Urinary bladder (tissue), 4 donors: Measurements from ENCODE around the gene KLHL22. TPM values are rescaled to one million over a fixed set of nuclear protein-coding genes. Genes with fewer than 3 reads are reported as not detected.
"Not testable (repeated sequence)": the region's sequence is repeated elsewhere in the genome, so short reads cannot be mapped to it uniquely, and the experiment has no call there.

Experiments
- DNase-seq: peaks from one replicate; pipeline ENCODE4 v3.0.0-alpha.2; 2015; ENCODE audit errors: extremely low spot score
- H3K27ac ChIP-seq: one replicate; pipeline ENCODE4 v1.5.1; 2013; ENCODE audit warnings: low read depth, mild to moderate bottlenecking, moderate library complexity
- H3K36me3 ChIP-seq: one replicate; pipeline ENCODE4 v1.6.1; 2013; ENCODE audit warnings: mild to moderate bottlenecking, moderate library complexity; ENCODE audit not compliant: insufficient read depth
- H3K4me1 ChIP-seq: one replicate; pipeline ENCODE4 v1.6.1; 2013; ENCODE audit warnings: mild to moderate bottlenecking, moderate library complexity; ENCODE audit not compliant: insufficient read depth
- H3K4me3 ChIP-seq: one replicate; pipeline ENCODE4 v1.5.1; 2013; ENCODE audit warnings: low read depth, low read length
- WGBS: extraction: QIAGEN DNeasy Blood & Tissue Kit; methylation state at CpG from one replicate; pipeline ENCODE4 v1.1.7; 2013; 5-methylcytosine and 5-hydroxymethylcytosine counted together
- polyA plus RNA-seq: library from polyadenylated mRNA; stranded (reverse); fragments of 200-250 nt; gene quantifications from one replicate; pipeline ENCODE4 v1.2.3, GENCODE V29; 2013
- total RNA-seq: library from RNA; depleted of rRNA; stranded (reverse); fragments of >200 nt; gene quantifications from one replicate; pipeline ENCODE4 v1.2.3, GENCODE V29; 2014
- donor health status: healthy with polysubstance abuse.
- donor health status: healthy.

The KLHL22 gene
- total and polyA plus RNA-seq, 2 donors: 26.3 to 36.7 TPM

DNA sequence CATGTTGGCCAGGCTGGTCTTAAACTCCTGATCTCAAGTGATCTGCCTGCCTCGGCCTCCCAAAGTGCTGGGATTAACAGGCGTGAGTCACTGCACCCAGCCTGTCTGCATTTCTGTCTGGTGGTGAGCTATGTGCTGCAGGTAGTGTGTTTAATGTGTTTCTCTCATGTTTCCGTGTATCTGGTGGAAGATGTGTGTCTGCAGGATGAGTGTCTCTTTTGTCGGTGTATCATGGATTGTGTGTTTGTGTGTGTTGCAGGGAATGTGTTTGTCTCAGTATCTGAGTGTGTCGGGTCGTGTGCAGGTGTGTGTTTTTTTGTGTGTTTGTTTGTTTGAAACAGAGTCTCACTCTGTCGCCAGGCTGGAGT, 74.1 kb downstream of the KLHL22 start:
- no peak overlapping the region for H3K4me3 ChIP-seq
- peaks cover 2% of the 10 kb centered on the region for H3K4me1 ChIP-seq
- WGBS: 88% methylated on average over 7 of the region's 7 CpGs
- no peak overlapping the region for H3K27ac ChIP-seq
- no peaks in the 10 kb centered on the region for H3K36me3 ChIP-seq
- no peak for DNase-seq

DNA sequence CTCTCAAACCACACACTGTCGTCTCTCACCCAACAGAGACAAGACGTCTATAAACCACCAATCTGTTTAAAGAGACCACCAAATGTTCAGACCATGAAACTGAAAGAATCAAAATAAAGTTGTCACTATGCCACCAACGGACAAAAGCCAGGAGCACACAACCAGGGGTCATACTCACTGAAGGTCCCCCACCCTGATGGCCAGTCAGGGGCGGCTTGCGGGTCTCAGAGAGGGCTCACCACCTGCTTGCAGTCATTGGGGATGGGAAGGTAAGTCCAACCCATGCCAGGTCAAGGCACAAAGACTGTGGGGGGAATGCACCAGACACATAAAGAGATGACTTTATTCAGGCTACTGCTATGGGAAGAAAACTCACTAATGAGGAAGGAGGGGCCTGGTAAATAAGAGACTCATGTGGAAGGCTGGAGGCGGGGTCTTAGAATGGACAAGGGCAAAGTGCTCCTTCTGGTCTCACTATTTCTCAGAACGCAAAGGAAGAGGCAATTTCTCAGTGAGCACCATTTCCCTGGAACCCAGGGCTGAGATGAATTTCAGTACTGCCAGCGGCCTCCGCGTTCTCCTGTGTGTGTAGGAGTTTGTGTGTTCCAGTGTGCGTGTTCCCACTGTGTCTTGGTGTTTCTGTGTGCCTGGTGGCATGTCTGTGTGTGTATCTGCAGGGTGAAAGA, 75.3 kb downstream of the KLHL22 start:
- Histone ChIP-seq H3K4me1 (peaks cover 2% of the 10 kb centered on the region), H3K36me3 (no peaks in the 10 kb centered on the region), H3K4me3 (no peak overlapping the region), H3K27ac (no peak overlapping the region)
- no peak for DNase-seq
- WGBS: 94% methylated on average over 11 of the region's 11 CpGs

DNA sequence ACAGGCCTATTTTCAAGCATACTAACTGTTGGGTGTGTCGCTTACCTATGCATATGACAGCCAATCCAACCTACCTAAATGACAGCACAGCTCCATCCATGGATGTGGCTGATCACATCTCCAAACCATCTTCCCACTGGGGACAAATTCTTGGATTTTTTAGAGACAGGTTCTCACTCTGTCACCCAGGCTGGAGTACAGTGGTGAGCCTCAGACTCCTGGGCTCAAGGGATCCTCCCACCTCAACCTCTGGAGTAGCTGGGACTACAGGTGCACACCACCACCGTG, 76.0 kb downstream of the KLHL22 start:
- no peak overlapping the region for H3K4me3 ChIP-seq
- WGBS: 93% methylated on average over 2 of the region's 2 CpGs

DNA sequence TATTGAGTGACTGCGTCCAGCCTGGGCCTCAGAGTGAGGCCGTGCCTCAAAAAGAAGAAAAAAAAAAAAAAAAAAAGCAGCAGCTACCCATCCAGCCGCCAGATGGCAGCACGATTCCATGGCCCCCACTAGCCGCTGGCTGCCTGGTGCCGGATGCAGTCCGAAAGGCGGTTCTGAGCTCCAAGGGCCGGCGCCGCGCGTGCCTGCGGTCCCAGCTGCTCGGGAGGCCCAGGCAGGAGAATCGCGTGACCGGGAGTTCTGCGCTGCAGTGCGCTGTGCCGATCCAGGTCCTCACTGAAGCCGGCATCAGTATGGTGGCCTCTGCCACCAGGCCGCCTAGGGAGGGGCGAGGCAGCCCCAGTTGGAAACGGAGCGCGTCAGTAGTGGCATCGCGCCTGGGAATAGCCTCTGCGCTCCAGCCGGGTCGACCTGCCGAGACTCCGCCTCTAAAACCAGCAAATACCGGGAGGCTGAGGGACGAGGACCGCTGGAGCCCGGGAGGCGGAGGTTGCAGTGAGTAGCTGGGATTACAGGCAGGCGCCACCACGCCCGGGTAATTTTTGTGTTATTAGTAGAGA, 77.3 kb downstream of the KLHL22 start:
- H3K36me3 ChIP-seq: no peaks in the 10 kb centered on the region
- H3K4me1 ChIP-seq: no peaks in the 10 kb centered on the region
- no peak overlapping the region for H3K4me3 ChIP-seq
- WGBS: 13% methylated on average over 42 of the region's 42 CpGs
- no peak overlapping the region for H3K27ac ChIP-seq
- DNase-seq: no peak

More for the DNA sequence above, 76.0 kb downstream of the KLHL22 start:
- Histone ChIP-seq H3K4me1 (peaks cover 2% of the 10 kb centered on the region), H3K27ac (no peak overlapping the region), H3K36me3 (no peaks in the 10 kb centered on the region)
- DNase-seq: no peak

DNA sequence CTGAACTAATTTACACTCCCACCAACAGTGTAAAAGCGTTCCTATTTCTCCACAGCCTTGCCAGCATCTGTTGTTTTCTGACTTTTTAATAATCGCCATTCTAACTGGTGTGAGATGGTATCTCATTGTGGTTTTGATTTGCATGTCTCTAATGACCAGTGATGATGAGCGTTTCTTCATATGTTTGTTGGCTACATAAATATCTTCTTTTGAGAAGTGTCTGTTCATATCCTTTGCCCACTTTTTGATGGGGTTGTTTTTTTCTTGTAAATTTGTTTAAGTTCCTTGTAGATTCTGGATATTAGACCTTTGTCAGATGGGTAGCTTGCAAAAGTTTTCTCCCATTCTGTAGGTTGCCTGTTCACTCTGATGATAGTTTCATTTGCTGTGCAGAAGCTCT, 79.9 kb downstream of the KLHL22 start:
- not testable (repeated sequence) for DNase-seq, H3K4me3 ChIP-seq, H3K4me1 ChIP-seq, H3K36me3 ChIP-seq, H3K27ac ChIP-seq
- whole genome bisulfite sequencing: 85% methylated on average over 3 of the region's 3 CpGs

DNA sequence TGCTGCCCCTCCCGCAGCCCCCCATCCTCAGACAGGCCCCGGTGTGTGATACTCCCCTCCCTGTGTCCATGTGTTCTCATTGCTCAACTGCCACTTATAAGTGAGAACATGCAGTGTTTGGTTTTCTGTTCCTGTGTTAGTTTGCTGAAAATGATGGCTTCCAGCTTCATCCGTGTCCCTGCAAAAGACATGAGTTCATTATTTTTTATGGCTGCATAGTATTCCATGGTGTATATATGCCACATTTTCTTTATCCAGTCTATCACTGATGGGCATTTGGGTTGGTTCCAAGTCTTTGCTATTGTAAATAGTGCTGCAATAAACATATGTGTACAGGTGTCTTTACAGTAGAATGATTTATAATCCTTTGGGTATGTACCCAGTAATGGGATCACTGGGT, 80.4 kb downstream of the KLHL22 start:
- not testable (repeated sequence) for H3K27ac ChIP-seq, H3K36me3 ChIP-seq, DNase-seq, H3K4me1 ChIP-seq, H3K4me3 ChIP-seq
- WGBS: 90% methylated on average over 3 of the region's 3 CpGs

DNA sequence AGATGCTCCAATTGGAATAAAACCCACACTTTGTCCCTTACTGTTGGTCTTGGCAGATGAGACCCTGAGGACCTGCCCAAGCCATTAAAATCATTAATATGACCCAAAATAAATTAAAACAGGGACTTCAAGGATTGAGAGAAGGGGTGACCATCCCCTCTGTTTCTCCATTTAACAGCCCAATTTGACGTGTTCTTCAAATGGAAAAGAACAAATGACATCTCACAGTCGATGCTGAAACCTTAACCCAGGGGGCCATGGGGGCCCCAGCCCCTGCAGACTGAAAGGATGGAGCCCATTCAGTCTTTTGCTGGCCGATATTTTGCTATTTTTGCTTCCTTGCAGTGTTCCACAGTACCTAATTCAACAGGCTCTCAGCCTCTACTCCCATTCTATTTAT, 81.1 kb downstream of the KLHL22 start:
- Histone ChIP-seq H3K27ac (no peak overlapping the region), H3K4me1 (no peaks in the 10 kb centered on the region), H3K4me3 (no peak overlapping the region), H3K36me3 (no peaks in the 10 kb centered on the region)
- DNase-seq: no peak
- 76% methylated on average over 3 of the region's 3 CpGs for WGBS

DNA sequence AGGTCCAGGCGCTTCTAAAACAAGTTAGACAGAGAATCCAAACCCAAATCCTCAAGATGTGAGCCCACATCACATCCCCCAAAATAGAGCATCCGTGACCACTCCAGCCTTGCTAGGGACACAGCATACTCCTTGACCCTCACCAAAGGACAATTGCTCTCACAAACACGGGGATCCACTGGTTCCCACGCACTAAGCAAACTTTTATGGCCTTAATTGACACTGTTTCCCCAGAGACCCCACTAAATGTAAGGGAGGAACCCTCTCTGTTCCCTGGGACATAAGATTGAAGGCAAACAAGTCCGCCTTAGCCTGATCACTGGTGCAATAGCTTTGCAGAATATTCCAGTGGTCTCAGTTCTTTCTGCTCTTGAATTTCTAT, 81.5 kb downstream of the KLHL22 start:
- WGBS: 88% methylated on average over 5 of the region's 5 CpGs
- H3K4me3 ChIP-seq: no peak overlapping the region
- no peak for DNase-seq

DNA sequence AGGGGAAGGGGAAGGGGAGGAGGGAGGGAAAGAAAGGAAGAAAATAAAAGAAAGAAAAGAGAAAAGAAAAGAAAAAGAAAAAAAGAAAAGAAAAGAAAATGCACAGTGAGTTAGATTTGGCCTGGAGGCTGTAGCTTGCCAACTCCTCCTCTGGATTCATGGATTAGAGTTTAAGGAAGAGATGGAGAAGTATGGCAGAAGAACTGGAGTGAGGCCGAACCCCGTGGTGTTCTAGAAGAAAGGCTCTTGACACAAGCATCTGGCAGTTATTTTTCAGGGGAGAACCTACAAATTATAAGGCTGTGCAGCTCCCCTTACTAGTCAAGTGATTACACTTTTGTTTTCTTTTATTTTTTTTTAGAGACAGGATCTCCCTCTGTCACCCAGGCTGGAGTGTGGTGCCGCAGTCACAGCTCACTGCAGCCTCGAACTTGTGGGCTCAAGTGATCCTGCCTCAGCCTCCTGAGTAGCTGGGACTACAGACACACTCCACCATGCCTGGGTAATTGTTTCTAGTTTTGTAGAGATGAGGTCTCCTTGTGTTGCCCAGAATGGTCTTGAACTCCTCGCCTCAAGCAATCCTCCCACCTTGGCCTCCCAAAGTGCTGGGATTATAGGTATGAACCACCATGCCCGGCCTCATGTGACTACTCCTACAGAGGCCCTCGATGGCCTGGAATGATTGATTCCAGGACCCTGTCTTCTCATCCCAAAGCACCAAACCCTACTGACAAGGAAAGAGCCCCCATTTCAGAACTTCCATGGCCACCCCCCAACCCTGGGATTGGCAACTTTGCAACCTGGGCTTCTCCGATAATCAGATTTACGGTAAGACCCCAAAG, 82.2 kb downstream of the KLHL22 start:
- 89% methylated on average over 9 of the region's 9 CpGs for WGBS
- no peak for DNase-seq
- H3K4me1 ChIP-seq: no peaks in the 10 kb centered on the region
- no peak overlapping the region for H3K4me3 ChIP-seq
- no peaks in the 10 kb centered on the region for H3K36me3 ChIP-seq
- no peak overlapping the region for H3K27ac ChIP-seq

More for the DNA sequence above, 81.5 kb downstream of the KLHL22 start:
- H3K27ac ChIP-seq: no peak overlapping the region
- H3K4me1 ChIP-seq: no peaks in the 10 kb centered on the region
- no peaks in the 10 kb centered on the region for H3K36me3 ChIP-seq

DNA sequence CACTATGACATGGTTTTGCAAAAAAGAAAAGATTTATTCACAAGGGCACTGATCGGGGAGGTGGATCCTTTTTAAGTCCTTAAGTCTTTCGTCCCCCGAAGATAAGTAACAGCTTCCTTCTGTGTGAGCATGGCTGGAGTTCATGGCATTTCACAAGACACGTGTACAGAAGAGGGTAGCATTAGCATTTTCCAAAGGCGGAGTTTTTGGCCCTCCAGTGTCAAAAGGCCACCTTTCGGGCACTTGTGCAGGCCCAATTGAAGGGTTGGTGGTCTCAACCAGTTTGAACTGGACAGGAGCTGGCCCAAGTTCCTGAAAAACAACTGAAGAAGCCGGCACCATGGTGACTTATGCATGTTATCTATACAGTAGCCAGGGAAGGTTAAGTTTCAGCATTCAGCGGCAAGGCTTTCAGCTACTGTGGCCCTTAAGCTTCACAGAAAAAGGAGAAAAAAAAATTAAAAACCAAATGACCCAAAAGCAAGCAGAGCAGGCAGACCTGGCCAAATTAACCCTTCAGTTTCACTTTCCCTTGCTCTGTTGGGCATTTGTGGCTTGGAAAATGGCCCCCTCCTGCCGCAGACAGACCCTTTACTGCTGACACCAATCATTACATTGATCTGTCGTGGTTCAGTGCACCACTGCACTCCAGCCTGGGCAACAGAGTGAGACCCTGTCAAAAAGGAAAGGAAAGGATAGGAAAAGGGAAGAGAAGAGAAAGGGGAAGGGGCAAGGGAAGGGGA, 83.0 kb downstream of the KLHL22 start:
- Histone ChIP-seq H3K4me1 (no peaks in the 10 kb centered on the region), H3K4me3 (no peak overlapping the region), H3K27ac (no peak overlapping the region), H3K36me3 (no peaks in the 10 kb centered on the region)
- no peak for DNase-seq
- 56% methylated on average over 10 of the region's 10 CpGs for WGBS

DNA sequence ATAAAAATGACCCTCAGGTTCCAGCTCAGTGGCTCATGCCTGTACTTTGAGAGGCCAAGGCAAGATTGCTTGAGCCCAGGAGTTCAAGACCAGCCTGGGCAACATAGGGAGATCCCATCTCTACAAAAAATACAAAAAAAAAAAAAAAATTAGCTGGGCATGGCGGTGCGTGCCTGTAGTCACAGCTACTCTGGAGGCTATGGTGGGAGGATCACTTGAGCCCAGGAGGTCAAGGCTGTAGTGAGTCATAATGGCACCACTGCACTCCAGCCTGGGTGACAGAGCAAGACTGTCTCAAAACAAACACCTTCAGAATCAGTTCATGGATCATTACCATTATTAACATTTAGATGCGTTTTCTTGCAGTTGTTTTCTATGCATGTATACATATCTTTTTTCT, 86.2 kb downstream of the KLHL22 start:
- 95% methylated on average over 3 of the region's 3 CpGs for WGBS
- H3K36me3 ChIP-seq, H3K4me3 ChIP-seq, H3K27ac ChIP-seq, H3K4me1 ChIP-seq, DNase-seq: not testable (repeated sequence)

DNA sequence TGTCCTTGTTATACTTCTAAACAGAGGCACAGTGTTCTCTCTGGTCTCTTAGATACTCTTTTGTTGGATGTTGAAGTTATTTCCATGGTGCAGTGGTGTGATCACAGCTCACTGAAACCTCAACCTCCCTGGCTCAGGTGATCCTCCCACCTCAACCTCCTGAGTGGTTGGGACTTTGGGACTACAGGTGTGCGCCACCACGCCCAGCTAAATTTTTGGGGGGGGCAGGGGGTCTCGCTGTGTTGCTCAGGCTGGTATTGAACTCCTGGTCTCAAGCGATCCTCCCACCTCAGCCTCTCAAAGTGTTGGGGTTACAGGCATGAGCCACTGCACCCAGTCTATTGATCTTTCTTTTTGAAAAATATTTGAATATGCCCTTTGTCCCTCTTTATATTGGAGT, 86.7 kb downstream of the KLHL22 start:
- H3K4me3 ChIP-seq: no peak overlapping the region
- no peak for DNase-seq
- WGBS: 96% methylated on average over 4 of the region's 4 CpGs

DNA sequence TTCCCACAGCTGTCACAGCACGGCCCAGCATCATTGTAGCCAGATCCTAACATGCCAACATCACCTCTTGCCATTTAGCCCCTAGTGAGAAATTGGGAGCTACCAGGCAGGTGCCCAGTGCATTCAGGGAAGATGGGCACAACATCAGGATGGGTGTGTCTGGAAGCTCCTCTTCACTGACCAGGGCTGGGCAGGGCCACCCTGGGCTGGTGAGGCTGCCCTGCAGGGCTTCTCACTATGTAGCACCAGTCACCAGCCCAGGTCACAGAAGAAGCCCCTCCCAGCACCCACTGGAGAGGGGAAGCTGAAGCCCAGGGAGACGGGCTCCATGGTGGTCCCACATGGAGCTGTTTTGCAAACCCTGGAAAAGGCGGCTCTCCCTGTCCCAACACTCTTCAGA, 87.8 kb downstream of the KLHL22 start:
- DNase-seq: no peak
- Histone ChIP-seq H3K4me1 (no peaks in the 10 kb centered on the region), H3K4me3 (no peak overlapping the region), H3K27ac (no peak overlapping the region), H3K36me3 (no peaks in the 10 kb centered on the region)
- WGBS: 83% methylated on average over 3 of the region's 3 CpGs

More for the DNA sequence above, 86.7 kb downstream of the KLHL22 start:
- H3K36me3 ChIP-seq: no peaks in the 10 kb centered on the region
- no peak overlapping the region for H3K27ac ChIP-seq
- H3K4me1 ChIP-seq: no peaks in the 10 kb centered on the region
